GM21360 (cell line): ENCODE data around the gene LIG1.
A peak's percentile ranks its signal among the peaks of the same experiment; 100 is the strongest.
"Not testable (repeated sequence)": the region's sequence is repeated elsewhere in the genome, so short reads cannot be mapped to it uniquely, and the experiment has no call there.

Experiments
- ATAC-seq: cut with Tn5 transposase; IDR thresholded peaks from one replicate; pipeline ENCODE4 v1.9.1; 2021; ENCODE audit warnings: mild to moderate bottlenecking, moderate library complexity; ENCODE audit not compliant: unreplicated experiment

The LIG1 gene

DNA sequence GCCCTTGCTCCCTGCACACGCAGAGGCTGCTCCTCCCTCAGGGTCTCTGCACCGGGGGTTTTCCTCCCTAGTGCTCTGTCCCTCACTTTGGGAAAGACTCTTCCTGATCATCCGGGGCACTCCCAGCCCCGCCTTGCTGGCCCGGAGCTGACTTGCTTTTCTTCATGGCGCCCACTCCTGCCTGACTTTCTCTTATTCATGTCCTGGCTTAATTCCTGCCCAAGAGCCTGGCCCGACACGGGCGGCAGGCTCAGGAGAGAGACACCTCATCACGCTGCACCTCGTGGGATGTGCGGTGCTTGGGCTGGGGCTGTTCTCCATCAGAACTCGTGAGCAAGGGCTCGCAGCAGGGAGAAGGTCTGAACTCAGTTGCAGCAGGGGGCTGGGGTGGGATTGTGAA is 47.7 kb downstream of the LIG1 start:
- no peak for ATAC-seq

DNA sequence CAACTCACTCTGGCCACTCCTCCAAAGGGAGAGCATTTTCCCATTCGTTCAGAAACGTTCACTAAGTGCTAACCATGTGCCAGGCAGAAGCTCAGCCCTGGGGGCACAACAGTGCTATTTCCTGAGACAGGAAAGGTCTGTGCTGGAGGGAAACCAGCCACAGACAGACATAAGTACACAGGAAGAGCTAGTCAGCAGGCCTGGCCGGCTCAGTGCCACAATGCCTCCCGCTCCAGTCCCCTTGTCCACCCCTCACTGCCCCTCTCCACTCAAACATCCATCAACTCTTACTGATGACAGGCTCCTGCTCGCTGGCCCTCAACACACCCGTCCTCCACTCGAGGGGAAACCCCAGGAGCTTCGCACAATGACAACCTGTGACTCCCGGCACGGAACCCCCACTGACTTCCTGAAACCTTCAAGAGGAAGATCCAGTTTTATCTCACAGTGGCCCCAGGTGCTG is 48.2 kb downstream of the LIG1 start:
- ATAC-seq: no peak

DNA sequence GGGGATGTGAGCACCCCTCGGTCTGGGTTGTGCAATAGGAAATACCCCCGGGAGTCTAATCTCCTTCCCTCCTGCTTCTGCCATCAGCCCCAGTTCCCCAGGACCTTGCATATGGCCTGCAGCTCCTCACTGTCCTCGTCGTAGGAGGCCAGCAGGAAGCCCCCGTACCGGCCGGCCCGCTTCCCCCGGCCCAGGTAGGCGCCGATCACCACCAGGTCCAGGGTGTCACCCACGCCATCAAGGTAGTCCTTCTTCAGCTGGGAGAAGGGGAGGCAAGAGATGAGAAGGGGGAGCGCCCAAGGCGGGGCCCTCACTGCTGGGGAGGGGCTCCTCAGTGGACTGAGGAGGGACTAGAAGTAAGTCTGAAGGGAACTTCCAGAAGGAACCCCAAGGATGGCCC is 49.1 kb downstream of the LIG1 start:
- no peak for ATAC-seq

DNA sequence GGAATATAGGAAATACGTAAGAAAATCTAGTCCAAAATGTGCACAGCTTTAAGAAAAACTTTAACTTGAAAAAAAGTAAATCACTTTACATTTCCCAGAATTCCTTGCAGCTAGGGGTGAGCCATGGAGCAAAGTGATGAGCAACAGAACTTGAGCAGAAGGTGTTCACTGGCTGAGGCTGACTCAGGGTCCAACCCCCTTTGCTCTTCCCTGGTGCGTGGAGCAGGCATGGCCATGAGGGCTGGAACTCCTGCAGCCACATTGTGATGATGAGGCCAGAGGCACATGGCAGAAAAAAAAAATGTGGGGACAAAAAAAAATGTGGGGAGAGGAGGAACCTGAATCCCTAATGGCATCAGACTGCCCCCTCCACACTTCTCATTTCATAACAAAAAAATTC is 49.6 kb downstream of the LIG1 start:
- no peak for ATAC-seq

DNA sequence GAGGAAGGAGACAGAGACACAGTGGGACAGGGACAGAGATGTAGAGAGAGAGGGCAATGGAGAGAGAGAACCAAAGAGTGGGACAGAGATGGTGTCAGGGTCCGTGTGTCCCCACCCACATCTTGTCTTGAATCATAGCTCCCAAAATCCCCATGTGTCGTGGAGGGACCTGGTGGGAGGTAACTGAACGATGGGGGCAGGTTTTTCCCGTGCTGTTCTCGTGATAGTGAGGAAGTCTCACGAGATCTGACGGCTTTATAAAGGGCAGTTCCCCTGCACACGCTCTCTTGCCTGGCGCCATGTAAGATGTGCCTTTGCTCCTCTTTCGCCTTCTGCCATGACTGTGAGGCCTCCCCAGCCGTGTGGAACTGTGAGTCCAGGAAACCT is 52.0 kb downstream of the LIG1 start:
- no peak for ATAC-seq

DNA sequence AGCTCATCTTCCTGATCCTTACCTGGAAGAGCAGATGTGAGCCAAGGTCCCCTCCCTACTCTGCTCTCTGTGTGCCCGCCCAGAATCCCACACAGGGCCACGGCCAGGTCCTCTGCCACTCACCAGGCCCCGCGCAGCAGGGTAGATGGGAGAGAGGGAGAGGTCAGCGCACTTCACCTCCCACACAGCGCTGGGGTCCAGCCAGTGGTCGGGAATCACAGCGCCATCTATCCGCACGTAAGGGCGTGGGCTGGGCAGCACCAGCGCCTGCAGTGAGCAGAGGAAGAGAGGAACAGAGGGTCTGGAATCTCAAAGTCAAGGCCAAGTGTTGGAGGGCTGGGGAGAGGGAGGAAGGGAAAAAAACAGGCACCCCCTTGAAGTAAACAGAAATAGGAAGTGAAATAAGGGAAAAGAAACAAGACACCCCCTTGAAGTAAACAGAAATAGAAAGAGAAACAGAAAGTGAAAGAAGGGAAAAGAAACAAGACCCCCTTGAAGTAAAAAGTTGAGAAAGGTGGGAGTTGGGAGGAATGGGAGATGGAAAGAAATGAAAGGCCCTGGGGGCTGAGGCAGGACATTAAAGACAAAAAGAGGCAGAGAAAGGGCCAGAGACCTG is 52.5 kb downstream of the LIG1 start:
- no peak for ATAC-seq

DNA sequence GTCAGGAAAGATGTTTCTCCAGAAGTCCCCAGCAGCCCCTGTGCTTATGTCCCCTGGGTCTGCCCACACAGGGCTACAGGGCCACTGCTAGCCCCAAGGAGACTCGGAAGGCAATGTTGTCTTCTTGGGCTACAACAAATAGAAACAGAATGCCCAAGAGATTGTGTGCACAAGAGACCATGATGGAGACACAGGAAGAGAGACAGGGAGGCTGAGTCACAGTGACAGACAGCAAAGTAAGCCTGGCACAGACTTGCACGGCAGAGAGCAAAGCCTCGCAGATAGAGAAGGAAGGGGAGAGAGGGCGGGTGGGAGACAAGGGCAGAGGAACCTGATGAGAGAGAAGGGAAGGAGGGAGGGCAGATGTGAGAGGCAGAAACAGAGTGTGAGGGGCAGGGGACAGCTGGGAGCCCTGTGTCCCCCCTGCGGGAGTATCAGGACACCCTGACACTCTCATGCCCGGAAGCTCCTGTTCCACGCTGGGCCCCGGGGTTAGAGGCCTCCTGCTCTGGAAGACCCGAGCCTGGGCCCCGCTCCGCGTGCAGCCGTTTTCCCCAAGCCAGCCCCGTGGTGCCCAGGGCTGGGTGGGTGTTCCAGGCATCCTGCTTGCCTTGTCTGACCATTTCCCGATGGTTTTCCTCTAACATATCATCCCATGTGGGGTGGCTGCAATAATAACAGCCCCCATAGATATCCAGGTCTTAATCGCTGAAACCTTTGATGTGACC is 56.8 kb downstream of the LIG1 start:
- ATAC-seq: no peak

DNA sequence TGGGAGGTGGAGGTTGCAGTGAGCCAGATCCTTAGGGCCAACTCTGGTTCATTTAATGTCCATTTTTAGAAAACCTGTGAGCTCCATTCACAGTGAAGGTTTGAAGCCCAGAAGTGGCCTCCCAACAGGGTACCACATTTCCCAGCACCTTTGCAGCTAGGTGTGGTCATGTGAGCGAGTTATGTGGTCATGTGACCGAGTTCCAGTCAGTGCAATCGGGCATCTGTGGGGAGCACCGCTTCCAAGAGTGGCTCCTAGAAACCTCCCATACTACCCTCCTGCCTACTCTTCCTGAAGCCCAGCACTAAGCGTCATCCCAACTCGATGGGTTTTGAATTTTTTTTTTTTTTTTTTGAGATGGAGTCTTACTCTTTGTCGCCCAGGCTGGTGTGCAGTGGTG is 58.9 kb downstream of the LIG1 start:
- ATAC-seq: no peak

DNA sequence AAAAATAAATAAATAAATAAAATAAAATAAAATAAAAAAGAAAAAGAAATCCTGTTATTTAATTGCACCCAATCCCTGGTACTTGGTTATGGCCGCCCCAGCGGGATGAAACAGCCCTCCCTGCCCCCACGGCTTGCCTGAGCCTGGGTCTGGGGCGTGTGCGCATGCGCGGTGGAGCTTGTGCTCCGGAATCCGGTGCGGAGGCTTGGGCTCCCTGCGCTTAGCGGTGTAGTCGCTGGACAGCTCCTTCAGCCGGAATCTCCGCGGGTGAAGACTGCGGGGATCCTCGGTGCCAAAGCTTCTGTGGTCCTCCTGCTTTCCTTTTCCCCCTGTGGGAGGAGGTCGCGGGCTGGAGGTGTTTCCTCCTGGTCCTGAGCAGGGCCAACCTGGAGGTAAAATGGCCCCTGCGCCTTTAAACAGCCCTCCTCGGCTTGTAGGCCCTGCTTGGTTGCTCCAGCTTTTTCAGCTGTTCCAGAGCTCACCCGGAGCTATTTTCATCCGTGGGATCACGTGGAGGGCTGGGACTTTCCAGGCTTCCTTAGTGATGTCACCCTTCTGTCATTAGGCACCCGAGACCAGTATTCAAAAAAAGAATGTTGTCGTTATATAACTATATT is 59.7 kb downstream of the LIG1 start, which contains the start of gene PLA2G4C:
Gene PLA2G4C (minus strand): TSS at position 468 of the 617 bp plus-strand sequence. CDS start 4,288 bp downstream, outside the sequence.
- ATAC-seq: peak; percentile 51

DNA sequence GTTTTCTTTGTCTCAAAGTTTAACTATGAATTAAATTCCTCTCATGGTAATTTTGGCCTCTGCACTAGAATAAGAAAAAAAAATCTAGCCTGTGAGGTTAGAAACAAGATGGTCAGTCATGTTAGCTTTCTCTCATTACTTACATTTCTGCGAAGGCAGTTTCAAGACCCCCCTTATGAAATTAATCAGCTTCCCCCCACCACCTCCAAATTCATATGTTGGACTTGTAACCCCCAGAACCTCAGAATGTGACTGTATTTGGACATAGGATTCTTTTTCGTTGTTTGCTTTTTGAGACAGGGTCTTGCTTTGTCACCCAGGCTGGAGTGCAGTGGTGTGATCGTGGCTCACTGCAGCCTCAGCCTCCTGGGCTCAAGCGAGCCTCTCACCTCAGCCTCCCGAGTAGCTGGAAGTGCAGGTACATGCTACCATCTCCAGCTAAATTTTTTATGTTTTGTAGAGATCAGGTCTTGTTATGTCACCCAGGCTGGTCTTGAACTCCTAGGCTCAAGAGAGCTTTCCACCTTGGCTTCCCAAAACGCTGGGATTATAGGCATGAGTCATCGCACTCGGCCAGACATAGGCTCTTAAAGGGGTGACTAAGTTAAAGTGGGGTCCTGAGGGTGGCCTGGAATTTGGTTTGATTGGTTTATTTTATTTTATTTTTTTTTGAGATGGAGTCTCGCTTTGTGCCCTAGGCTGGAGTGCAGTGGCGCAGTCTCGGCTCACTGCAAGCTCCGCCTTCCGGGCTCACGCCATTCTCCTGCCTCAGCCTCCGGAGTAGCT is 61.0 kb downstream of the LIG1 start:
- no peak for ATAC-seq

DNA sequence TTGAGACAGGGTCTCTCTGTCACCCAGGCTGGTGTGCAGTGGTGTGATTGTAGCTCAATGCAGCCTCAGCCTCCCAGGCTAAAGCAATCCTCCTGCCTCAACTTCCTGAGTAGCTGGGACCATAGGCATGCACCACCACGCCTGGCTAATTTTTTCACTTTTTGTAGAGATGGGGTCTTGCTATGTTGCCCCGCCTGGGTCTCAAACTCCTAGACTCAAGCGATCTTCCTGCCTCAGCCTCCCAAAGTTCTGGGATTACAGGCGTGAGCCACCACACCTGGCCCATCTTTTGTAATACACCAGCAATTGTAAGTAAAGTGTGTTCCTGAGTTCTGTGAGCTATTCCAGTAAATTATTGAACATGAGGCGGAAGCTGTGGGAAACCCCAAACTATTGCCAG is 66.2 kb downstream of the LIG1 start:
- ATAC-seq: no peak

DNA sequence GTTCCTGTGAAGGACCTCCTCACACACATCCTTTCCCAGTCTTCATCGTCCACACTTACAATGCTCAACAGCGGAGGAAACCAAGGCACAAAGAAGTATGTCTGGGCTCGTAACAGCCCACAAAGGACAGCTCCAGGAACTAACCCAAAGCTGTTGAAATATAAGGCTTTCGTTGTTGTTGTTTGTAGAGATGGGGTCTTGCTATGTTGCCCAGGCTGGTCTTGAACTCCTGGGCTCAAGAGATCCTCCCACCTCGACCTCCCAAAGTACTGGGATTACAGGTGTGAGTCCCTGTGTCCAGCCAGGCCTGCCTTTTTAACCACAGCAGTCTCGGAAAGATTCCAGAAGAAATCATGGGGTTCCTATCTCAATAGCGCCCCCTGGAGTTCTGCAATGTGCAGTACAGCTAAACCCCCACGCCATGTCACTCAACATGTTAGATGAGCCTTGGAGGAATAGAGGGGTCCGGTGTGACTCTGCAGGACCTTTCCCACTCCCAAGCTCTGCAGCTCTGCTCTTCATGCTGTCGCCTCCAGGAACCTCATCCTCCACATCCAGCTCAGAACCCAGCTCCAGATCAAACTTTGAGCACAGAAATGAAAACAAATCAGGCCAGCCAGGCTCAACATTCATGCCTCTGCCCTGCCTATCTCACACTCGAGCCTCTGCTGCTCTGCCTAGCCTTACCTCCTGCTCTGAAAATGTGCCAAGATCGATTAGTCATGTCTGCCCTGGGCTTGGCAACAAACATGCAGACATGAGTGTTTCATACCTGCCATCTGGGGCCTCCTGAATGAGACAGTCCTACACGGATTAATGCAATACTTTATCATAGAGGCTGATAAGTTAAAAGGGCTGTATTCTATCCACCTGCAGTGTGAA is 67.0 kb downstream of the LIG1 start:
- no peak for ATAC-seq

DNA sequence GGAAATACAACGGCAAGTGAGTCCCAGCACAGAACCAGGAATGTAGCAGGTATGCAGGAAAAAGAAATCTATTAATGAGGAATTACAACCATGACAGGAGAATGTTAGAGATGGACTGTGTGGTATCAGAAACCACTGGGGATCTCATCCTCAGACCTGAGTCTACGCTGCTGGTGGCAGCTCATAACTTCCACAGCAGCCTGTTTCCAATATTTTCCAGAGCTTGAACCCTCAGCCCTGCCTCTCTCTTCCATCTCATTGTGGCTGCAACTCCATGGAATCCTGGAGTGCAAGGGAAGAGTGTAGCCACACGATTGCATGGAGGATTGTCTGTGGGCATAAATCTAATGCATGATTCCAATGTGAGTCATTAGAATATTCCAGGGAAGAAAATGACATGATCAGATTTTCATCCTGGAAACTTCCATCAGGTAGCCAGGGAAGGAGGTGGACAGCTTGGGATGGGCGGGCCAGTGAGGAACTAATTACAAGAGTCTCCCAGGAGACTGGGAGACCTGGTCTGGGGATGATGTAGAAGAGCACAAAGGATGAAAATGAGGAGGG is 74.5 kb downstream of the LIG1 start:
- ATAC-seq: no peak

DNA sequence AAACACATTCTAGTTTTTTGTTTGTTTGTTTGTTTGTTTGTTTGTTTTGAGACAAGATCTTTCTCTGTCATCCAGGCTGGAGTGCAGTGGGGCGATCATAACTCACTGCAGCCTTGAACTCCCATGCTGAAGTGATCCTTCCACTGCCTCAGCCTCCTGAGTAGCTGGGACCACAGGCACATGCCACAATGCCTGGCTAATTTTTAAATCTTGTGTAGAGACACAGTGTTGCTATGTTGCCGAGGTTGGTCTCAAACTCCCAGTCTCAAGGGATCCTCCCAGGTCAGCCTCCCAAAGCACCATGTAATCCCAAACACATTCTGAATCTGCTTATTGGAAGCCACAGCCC is 75.3 kb downstream of the LIG1 start:
- ATAC-seq: no peak

DNA sequence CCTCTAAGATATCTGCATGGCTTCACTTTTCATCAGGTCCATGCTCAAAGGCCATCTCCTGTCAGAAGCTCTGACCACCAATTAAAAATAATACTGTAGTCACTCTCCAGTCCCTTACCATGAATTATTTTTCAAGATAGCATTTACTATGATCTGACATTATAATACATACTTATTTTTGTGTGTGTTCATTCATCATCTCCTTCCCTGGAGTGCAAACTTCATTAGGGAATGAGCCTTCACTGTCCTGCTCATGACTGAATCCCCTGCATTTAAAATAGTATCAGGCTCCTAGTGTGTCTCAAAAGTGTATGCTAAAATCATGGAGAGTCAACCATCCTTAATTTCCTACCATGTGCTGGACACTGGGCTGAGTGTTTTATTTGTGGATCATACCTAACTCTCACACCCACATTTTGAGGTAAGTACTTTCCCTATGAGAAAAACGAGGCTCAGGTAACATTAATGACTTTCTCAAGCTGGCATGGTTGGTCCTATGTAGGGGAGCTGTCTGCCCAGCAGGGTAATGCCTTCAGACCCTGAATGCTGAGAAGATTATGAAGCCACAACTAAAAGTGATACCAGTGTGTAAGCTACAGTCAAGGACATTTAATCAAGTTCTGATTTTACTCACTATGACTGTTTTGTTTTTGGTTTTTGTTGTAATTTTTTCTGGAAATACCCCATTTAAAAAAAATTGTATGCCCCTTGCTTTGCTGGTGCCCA is 75.9 kb downstream of the LIG1 start:
- ATAC-seq: no peak

DNA sequence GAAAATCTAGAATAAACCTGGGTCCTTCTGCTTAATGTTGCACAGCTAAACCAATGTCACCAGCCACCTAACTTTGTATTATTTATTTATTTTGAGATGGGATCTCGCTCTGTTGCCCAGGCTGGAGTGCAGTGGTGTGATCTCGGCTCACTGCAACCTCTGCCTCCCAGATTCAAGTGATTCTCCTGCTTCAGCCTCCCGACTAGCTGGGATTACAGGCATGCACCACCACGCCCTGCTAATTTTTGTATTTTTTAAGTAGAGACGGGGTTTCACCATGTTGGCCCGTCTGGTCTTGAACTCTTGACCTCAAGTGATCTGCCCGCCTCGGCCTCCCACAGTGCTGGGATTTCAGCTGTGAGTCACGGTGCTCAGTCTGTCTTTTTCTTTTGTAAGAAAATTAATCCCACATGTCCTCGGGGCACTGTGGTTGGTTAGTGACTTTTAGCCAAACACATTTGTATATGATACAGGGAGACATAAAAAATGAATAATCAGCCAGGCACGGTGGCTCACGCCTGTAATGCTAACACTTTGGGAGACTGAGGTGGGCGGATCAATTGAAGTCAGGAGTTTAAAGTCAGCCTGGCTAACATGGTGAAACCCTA is 78.9 kb downstream of the LIG1 start:
- ATAC-seq: not testable (repeated sequence)

DNA sequence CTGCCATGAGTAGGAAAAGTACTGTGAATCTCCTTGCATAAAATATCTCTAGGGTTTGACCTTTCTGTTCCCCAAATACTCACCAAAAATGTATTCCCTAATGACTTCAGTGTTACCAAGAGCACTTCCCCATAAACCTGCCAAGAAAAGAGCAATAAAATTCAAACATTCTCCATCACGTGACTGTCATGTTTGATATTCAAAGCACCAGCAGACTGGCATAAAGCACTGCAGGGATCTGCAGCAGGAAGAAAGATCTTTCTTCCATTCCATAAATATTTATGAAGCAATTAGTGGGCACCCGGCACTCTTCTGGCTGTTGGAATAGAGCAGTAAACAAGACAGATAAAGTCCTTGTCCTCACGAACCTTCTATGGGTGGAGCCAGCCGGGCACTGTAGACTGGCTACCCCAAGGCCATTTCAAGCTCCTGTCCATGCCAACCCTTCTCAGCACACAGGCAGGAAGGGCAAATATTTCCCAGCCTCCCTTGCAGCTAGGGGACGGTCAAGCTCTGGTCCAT is 79.8 kb downstream of the LIG1 start:
- no peak for ATAC-seq

DNA sequence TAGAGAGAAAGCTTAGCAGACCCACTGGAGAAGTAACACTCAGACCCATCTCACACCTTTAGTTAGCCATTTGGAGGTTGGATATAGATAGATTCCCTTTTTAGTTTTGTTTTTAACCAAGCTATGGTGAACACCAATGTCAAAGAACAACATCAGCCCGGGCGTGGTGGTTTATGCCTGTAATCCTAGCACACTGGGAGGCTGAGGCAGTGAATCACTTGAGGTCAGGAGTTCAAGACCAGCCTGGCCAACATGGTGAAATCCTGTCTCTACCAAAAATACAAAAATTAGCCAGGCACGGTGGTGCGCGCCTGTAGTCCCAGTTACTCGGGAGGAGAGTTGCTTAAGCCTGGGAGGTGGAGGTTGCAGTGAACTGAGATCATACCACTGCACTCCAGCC is 81.2 kb downstream of the LIG1 start:
- not testable (repeated sequence) for ATAC-seq
